Thoracic aorta (tissue), 2 donors: ENCODE results near the gene GAK. TPM values are rescaled to one million over a fixed set of nuclear protein-coding genes. Genes with fewer than 3 reads are reported as not detected.

Experiments used
- ATAC-seq: fragments of 150-250 bp; one replicate; pipeline ENCODE4 v1.8.0; 2017; ENCODE audit warnings: low read depth; ENCODE audit not compliant: insufficient number of reproducible peaks, low FRiP score
- DNase-seq: peaks from one replicate; pipeline ENCODE4 v3.0.0-alpha.2; 2020; ENCODE audit warnings: low spot score
- H3K27ac ChIP-seq, 2 donors: fragments of 200-600 bp; sonication (generic); 1 replicate in 1 of 2; 2 replicates in 1 of 2; pipeline ENCODE4 v1.5.1; 2016; ENCODE audit warnings: mild to moderate bottlenecking in 2 of 2, moderate library complexity in 2 of 2
- H3K27me3 ChIP-seq: fragments of 200-600 bp; sonication (generic); replicated peaks from 2 replicates; pipeline ENCODE4 v1.6.0; 2016; ENCODE audit warnings: mild to moderate bottlenecking; ENCODE audit not compliant: insufficient read depth
- H3K36me3 ChIP-seq: fragments of 200-600 bp; sonication (generic); one replicate; pipeline ENCODE4 v1.5.1; 2016
- H3K4me1 ChIP-seq, 2 donors: fragments of 200-600 bp; sonication (generic); 1 replicate in 1 of 2; 2 replicates in 1 of 2; pipeline versions ENCODE4 v1.5.1 to v1.6.0; 2016; ENCODE audit warnings: low read depth in 2 of 2, mild to moderate bottlenecking in 1 of 2; ENCODE audit not compliant: control insufficient read depth in 1 of 2
- H3K4me3 ChIP-seq: fragments of 200-600 bp; sonication (generic); 2 replicates; pipeline ENCODE4 v1.5.1; 2016; ENCODE audit warnings: mild to moderate bottlenecking
- H3K9me3 ChIP-seq: fragments of 200-600 bp; sonication (generic); 2 replicates; pipeline ENCODE4 v1.5.1; 2016
- CTCF ChIP-seq: fragments of 200-600 bp; sonication (generic); IDR thresholded peaks from one replicate; pipeline ENCODE4 v1.5.1; 2019; ENCODE audit warnings: antibody characterized with exemption
- total RNA-seq, 2 donors: library from RNA; depleted of rRNA; stranded (reverse); fragments of >200 nt; gene quantifications; one replicate each; pipeline versions ENCODE4 v1.1.0 to v1.2.3, GENCODE V29; 2016

Gene GAK
- total RNA-seq, 2 donors from 2014 or later: 111 to 170 TPM

GRCh38 chr4:851701-852430, 80.2 kb downstream of the GAK start:
- Histone ChIP-seq H3K27ac (no peak overlapping the region), H3K27me3 (no peaks in the 10 kb centered on the region), H3K4me3 (no peak overlapping the region), H3K9me3 (no peaks in the 10 kb centered on the region), H3K4me1 (no peaks in the 10 kb centered on the region), H3K36me3 (peaks cover 25% of the 10 kb centered on the region)
- DNase-seq (no peak), ATAC-seq (no peak)
- TF ChIP-seq CTCF: no peak

- Histone ChIP-seq H3K27ac (no peak overlapping the region), H3K27me3 (no peaks in the 10 kb centered on the region), H3K4me1 (no peaks in the 10 kb centered on the region), H3K36me3 (peaks cover 25% of the 10 kb centered on the region), H3K9me3 (no peaks in the 10 kb centered on the region), H3K4me3 (no peak overlapping the region)
- ATAC-seq (no peak), DNase-seq (no peak)
- no peak for TF ChIP-seq CTCF
These were observed 81.7 kb downstream of the GAK start for GRCh38 chr4:850323-850945.

GRCh38 chr4:849478-850175, 82.5 kb downstream of the GAK start:
- H3K9me3 ChIP-seq: no peaks in the 10 kb centered on the region
- H3K27me3 ChIP-seq: no peaks in the 10 kb centered on the region
- no peak overlapping the region for H3K27ac ChIP-seq
- no peaks in the 10 kb centered on the region for H3K4me1 ChIP-seq
- H3K4me3 ChIP-seq: no peak overlapping the region
- no peak for DNase-seq
- peaks cover 22% of the 10 kb centered on the region for H3K36me3 ChIP-seq
- TF ChIP-seq CTCF: no peak
- no peak for ATAC-seq

GRCh38 chr4:848803-849477, 83.2 kb downstream of the GAK start:
- Histone ChIP-seq H3K4me1 (no peaks in the 10 kb centered on the region), H3K36me3 (peaks cover 22% of the 10 kb centered on the region), H3K27me3 (no peaks in the 10 kb centered on the region), H3K27ac (no peak overlapping the region), H3K9me3 (no peaks in the 10 kb centered on the region), H3K4me3 (no peak overlapping the region)
- ATAC-seq (no peak), DNase-seq (no peak)
- no peak for TF ChIP-seq CTCF

GRCh38 chr4:848307-848691, 83.8 kb downstream of the GAK start:
- H3K36me3 ChIP-seq: peaks cover 21% of the 10 kb centered on the region
- no peak for ATAC-seq

More at GRCh38 chr4:848307-848691, 83.8 kb downstream of the GAK start:
- TF ChIP-seq CTCF: no peak
- Histone ChIP-seq H3K9me3 (no peaks in the 10 kb centered on the region), H3K4me1 (no peaks in the 10 kb centered on the region), H3K27me3 (no peaks in the 10 kb centered on the region), H3K4me3 (no peak overlapping the region), H3K27ac (no peak overlapping the region)
- DNase-seq: no peak
